CD1c-positive myeloid dendritic cell (primary cell): Measurements from ENCODE around the gene CTNNA3.
"Not testable (repeated sequence)": the region's sequence is repeated elsewhere in the genome, so short reads cannot be mapped to it uniquely, and the experiment has no call there.

Source experiments
- DNase-seq: peaks from one replicate; pipeline ENCODE4 v3.0.0-alpha.2; 2016; ENCODE audit errors: extremely low spot score

CTNNA3 gene

DNA sequence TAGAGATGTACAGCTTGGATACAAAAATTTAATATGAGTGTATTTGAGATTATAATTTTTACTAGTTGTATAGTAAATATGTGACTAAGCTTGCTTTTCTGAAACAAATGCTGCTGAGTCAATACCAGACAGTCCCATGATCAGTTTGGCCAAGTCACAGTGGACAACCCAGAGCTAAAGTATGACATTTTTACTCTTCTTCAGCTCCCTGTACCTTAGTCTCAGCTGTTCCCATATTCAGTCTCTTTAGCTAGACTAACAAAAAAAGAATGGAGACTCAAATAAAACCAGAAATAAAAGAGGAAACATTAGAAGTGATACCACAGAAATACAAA, 189.3 kb downstream of the CTNNA3 start:
- DNase-seq = no peak

DNA sequence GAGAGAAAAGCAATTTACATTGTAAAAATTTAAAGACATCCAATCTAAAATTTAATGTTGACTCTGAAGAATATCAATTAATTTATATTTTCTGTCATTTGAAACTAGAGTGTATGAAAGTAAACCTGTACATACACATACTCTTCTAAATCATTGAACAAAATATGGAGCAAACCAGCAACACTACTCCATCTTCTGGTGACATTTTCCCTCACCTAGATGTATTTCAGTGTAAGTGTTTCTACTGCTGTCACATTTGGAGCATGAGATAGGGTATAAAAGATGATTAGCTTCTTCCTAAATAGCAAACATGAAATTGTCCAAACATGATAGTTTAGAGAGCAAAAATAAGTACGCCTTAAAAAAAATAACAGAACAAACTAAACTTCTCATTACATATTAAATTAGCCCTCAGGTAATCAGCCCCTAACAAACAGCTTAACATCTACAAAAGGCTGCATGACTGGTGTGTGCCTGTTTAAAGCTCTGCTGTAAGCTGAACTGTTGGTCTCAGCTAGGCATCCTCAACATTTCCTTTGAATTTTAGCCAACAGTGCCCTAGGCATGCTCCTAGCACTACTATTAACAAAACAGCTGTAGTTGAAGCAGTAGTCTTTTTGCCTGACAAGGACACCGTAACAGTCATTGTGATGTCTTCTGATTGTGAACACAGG, 189.8 kb downstream of the CTNNA3 start:
- no peak for DNase-seq

DNA sequence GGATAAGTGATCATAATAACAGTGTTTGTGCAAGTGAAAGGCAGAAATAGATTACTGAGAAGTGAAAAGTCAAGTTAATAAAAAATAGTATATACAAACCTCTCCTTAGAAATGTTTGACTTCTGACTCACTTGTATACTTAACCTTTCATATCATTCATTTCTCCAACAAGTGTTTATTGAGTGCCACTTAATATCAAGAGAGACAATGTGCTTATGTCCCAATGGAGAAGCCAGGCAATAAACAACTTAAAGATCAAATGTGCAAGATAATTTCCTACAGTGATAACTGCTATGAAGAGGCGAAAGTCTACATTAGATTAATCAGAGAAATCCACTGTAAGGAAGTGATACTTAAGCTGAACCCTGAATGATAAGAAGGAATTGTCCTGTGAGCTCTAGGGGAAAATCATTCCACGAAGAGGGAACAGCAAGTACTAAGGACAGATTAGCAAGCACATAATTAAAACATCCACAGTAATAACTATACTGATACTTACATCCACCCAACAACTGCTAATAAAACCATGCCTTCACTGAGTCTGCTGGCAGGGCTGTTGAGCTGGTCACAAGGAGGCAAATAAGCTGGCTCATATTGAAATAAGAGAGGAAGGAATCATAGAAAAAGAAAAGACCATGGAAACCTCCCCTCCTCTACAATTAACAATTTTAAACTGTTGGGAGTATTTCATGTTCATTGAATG, 203.5 kb downstream of the CTNNA3 start:
- no peak for DNase-seq

DNA sequence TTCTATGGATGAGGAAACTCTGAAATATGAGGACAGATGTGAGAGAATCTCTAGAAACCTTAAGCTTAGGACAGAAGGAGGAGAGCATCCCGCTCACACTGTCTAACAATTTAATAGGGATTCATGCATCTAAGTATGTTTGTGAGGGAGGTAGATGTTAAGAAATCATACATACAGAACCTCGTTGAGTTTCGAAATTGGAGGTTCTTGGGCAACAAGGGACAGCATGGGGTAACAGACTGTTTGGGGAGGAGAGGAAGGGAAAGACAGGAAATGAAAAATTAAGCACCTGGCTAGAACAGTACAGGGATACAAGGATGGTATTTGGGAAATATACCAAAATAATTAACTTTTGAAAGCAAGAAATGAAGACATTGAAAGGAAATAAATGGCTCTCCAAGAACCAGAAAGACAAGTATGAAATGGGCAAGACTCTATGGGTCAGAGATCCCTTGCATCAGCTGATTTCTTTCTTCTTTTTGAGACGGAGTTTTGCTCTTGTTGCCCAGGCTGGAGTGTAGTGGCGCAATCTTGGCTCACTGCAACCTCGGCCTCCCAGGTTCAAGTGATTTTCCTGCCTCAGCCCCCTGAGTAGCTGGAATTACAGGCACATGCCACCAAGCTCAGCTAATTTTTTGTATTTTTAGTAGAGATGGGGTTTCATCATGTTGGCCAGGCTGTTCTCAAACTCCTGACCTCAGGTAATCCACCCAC, 207.9 kb downstream of the CTNNA3 start:
- DNase-seq = no peak

DNA sequence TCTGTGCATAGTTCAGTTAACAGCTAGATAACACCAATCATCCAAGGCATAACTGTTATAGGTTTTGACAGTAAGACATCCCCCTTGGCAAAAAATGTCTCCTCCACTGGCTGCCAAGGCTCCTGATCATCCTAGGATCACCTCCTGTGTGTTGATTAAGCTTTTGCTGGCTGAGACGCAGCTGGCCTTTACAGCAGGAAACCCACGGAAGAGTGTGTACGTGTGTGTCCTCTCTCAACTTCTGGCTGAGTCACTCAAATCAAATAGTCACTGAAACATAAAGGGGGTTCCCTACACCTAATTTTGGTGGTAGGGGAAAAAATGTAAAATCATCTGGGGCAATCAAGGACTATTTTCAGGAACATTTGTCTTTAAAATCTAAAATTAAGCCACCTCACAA, 208.8 kb downstream of the CTNNA3 start:
- no peak for DNase-seq

DNA sequence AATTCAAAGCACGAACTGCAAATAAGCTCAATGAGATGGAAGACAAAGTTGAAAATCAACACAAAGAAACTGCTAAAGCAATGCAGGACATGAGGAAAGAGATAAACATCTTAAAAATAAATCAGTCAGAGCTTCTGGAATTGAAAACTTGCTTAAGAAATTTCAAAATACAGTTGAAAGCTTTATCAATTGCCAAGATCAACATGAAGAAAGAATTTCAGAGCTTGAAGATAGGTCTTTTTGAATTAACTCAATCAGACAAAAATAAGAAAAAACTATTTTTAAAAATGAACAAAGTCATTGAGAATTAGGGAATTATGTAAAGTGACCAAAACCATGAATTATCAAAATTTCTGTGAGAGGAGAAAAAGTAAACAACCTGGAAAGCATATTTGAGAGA, 218.1 kb downstream of the CTNNA3 start:
- no peak for DNase-seq

- no peak for DNase-seq
Observed at GRCh38 chr10:67476201-67476600, 219.8 kb downstream of the CTNNA3 start.

- no peak for DNase-seq
Observed at GRCh38 chr10:67473850-67474633, 222.0 kb downstream of the CTNNA3 start.

DNA sequence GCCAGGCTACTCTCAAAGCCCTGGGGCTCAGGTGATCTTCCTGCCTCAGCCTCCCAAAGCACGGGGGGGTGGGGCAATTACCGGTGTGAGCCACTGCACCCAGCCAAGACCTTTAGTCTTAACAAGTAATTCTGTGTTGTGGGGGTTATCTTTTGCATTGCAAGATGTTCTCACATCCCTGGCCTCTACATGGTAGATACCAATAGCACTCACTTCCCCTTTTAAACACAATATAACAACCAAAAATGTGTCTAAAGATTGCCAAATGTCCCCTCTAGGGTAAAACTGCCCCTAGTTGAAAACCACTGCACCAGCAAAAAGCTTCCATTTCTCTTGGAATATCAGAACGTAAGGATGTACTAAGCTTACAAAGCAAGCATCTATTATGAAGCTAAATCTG, 225.0 kb downstream of the CTNNA3 start:
- peak; percentile 5 for DNase-seq

DNA sequence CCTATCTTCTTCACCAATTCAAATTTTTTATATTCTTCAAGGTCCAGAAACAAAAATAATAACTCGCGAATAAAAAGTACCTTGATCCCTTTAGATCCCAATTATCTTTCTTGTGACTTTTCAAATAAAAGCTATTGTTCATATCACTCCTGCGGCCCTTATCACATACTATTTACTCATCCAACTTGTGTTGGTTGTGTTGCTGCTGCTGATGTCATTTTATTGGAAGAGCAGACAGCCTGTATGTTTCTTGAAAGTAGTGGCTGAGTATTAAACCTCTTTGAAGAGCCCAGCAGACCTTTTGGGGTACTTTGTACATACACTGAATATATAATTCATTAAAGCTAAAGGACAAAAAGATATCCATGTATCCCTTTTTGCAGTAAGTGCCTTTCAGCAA, 231.7 kb downstream of the CTNNA3 start:
- DNase-seq = no peak

DNA sequence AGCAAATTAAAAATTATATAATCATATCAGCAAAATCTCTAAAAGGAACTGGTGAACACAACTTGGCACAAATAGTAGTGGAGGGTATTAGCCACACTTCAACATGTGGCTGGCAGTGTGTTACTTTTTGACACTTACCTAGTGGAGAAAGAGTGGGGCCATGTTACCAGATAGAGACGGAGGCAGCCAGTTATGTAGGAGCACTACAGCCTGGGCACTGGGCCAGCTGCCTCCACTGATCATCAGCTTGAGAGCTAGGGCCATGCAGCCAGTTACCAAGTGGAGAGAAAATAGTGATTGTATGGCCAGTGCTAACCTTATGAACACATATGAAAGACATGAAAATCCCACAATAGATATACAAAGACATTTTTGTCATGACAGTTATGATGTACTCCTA, 243.1 kb downstream of the CTNNA3 start:
- DNase-seq = no peak

- no peak for DNase-seq
Observed at GRCh38 chr10:67438605-67439304, 257.2 kb downstream of the CTNNA3 start.

- no peak for DNase-seq
Observed at GRCh38 chr10:67433276-67433675, 262.7 kb downstream of the CTNNA3 start.

DNA sequence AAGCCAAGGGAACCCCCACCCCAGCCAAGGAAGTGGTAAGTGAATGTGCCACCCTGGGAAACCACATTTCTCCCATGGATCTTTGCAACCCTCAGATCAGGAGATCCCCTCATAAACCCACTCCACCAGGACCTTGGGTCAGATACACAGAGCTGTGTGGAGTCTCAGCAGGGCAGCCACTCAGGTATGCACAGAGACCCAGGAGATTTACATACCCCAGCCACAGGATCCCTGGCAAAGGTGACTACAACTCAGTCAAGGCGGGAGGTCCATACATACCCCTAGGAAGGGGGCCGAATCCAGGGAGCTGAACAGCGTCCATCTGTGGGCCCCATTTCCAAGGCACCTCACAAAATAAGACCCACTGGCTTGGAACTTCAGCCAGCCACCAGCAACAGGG, 293.4 kb downstream of the CTNNA3 start:
- DNase-seq = no peak

DNA sequence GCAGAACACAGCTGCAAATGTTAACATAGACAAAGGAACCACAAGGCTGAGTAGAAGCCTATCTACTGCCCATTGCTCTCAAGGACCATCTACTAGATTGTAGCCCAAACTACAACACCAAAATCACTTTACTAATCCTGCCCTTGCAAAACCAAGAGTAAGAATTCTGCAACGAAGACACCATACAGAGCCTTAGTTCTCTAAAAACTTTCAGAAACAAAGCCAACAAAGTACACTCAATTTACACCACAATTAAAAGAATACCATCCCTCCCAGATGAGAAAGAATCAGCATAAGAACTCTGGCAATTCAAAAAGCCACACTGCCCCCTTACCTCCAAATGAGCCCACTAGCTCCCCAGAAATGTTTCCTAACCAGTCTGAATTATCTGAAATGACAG, 294.3 kb downstream of the CTNNA3 start:
- no peak for DNase-seq

DNA sequence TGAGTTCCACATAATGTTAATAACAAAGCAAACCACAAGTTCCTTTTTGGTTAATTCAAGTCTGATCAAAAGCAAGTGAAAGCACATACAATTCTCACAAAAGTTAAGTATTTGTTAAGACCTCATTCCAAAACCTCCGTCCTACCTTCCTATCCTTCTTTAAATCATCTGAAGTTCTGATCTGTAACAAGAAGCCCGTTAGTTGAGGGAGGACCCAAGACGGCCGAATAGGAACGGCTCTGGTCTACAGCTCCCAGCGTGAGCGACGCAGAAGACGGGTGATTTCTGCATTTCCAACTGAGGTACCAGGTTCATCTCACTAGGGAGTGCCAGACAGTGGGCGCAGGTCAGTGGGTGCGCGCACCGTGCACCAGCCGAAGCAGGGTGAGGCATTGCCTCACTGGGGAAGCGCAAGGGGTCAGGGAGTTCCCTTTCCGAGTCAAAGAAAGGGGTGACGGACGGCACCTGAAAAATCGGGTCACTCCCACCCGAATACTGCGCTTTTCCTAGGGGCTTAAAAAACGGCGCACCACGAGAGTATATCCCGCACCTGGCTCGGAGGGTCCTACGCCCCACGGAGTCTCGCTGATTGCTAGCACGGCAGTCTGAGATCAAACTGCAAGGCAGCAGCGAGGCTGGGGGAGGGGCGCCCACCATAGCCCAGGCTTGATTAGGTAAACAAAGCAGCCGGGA, 309.0 kb downstream of the CTNNA3 start:
- DNase-seq = not testable (repeated sequence)

DNA sequence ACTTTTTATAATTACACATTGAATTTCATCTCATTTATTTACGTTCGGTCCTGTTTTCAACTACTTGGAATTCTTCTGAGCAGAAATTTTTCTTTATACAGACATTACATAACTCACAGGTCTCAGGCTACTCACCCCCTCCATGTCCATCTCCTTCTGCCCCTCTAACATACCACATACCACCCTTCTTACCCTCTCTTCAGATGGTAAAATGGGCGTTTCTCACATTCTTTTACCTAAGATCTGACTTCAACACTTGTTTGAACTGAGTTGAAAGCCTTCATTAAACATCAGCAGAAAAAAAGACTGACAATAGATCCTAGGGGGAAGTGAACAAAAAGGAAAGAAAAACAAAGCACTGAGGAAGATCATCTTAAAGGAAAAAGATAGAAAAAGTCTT, 309.7 kb downstream of the CTNNA3 start:
- DNase-seq = no peak

DNA sequence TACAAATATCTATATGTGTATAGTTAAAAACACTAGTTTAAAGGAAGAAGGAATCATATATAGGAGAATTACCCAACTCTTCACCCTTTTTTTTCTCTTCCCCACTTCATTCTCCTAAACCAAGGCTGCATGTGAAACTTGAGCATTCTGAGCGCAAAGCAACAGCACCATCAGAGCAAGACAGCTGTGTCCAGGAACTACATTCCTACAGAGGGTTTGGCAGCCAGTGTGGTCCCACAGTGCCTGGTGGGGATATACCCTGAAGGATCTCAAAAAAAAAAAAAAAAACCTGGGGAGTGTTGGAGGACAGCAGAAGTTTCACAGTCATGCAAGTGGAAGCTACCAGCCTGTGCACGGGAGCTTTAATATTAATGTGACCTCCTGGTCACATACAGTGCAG, 310.4 kb downstream of the CTNNA3 start:
- DNase-seq = no peak

DNA sequence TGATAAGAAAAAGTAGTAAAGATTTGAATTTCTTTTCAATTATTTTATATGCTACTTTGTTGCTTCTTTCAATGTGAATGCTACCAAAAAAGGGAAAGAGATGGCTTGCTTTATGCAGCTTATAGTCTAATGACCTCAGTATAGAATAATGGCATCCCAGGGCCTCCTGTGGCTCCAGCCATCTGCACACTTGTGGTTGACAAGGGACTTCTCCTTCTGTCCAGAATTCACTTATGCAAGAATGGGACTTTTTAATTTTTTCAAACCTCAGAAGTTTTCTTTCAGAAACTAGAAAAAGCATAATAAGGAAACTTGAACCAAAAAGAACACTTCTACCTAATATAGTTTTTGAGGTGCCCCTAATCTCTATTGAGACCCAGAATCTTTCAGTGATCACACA, 310.9 kb downstream of the CTNNA3 start:
- no peak for DNase-seq

DNA sequence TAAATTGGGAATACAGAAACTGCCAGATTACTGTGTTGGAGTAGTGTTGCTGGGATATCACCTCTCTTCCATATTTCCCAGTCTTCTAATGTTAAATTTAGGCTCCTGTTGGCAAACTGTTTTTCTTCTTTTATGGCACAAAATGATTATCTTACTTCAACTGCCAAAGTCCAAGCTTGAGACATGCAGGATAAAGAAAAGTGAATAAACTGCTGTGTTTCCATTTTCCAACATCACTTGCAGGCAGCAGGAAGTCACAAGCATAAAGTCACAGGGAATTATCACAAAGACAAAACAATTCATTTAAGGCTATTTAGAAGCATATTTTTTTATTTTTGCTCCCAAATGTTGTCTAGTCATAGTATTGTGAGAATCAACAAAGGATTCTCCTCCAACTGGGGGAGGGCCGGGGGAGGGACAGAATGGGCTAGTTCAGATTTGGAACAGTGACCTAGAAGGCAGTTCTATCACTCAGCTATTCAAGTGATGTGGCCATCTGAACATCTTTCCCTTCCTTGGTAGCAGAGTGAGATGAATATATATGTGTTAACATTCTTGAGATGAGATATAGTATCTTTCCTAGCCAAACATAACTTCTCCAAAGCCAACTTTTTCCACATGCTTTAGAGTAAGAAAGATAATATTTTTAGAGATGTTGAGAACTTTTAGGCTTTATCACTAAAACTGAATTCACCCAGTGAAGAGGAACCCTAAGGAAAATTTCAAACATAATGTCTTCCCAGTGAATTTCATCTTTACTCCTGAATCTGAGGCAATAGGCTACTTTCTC, 364.7 kb downstream of the CTNNA3 start:
- DNase-seq = no peak
